OCI-LY3 (cell line): ENCODE results near the gene TREH.

Experiments used
- EZH2phosphoT487 ChIP-seq: fragments of 200-600 bp; shearing (Covaris generic); IDR thresholded peaks from 2 replicates; pipeline ENCODE4 v1.6.1; 2018; ENCODE audit warnings: antibody characterized with exemption, mixed run types, low read depth
- TF ChIP-seq, protein P1 (sequence below): fragments of 200-600, 300-600 bp; sonication (generic); IDR thresholded peaks from 2 replicates; pipeline ENCODE4 v1.5.1; 2014; ENCODE audit warnings: antibody characterized with exemption, low read length, low read depth

DNA sequence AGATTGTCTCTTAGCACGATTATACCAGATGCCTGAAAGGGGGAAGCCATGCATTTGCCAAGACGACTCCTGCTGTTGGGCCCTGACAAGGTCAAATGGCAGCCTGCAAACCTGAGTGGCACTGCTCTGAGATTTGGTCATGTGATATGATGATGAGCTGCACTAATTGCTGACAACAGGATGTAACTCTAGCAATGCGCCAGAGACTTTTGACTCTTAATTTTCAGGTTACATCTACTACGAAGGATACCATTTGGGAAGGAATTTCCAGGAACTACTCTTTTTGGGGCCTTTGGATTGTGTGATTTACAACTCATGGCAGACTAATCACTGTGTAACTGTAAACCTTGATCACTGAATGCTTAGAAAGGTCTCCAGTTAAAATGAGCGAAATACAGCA, 13.1 kb downstream of the TREH start:
- TF ChIP-seq, protein P1, sequence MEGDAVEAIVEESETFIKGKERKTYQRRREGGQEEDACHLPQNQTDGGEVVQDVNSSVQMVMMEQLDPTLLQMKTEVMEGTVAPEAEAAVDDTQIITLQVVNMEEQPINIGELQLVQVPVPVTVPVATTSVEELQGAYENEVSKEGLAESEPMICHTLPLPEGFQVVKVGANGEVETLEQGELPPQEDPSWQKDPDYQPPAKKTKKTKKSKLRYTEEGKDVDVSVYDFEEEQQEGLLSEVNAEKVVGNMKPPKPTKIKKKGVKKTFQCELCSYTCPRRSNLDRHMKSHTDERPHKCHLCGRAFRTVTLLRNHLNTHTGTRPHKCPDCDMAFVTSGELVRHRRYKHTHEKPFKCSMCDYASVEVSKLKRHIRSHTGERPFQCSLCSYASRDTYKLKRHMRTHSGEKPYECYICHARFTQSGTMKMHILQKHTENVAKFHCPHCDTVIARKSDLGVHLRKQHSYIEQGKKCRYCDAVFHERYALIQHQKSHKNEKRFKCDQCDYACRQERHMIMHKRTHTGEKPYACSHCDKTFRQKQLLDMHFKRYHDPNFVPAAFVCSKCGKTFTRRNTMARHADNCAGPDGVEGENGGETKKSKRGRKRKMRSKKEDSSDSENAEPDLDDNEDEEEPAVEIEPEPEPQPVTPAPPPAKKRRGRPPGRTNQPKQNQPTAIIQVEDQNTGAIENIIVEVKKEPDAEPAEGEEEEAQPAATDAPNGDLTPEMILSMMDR, result no peak
- TF ChIP-seq EZH2phosphoT487, result no peak
